Osteoblast (primary cell): ENCODE data around the gene HAPLN1. TPM values are rescaled to one million over a fixed set of nuclear protein-coding genes. Genes with fewer than 3 reads are reported as not detected.

Experiments used
- DNase-seq: peaks from one replicate; pipeline ENCODE4 v3.0.0; 2011; ENCODE audit warnings: low spot score, mixed read lengths; ENCODE audit not compliant: insufficient read length; ENCODE audit errors: missing footprints
- H2AFZ ChIP-seq: 2 replicates; pipeline ENCODE4 v1.6.0; 2011; ENCODE audit warnings: mild to moderate bottlenecking, low read length
- H3K27ac ChIP-seq: 2 replicates; pipeline ENCODE4 v1.5.1; 2011; ENCODE audit warnings: mild to moderate bottlenecking, low read depth, low read length, moderate library complexity
- H3K27me3 ChIP-seq: 2 replicates; pipeline ENCODE4 v1.6.0; 2012; ENCODE audit warnings: mild to moderate bottlenecking, control low read depth, inconsistent platforms, low read length, moderate library complexity; ENCODE audit not compliant: insufficient read depth
- H3K36me3 ChIP-seq: 2 replicates; pipeline ENCODE4 v1.5.1; 2011; ENCODE audit warnings: mild to moderate bottlenecking, low read length, control low read depth, moderate library complexity; ENCODE audit not compliant: insufficient read depth
- H3K4me1 ChIP-seq: 2 replicates; pipeline ENCODE4 v1.5.1; 2011; ENCODE audit warnings: mild to moderate bottlenecking, low read length, control low read depth, moderate library complexity; ENCODE audit not compliant: insufficient read depth
- H3K4me2 ChIP-seq: 2 replicates; pipeline ENCODE4 v1.6.0; 2011; ENCODE audit warnings: mild to moderate bottlenecking, low read length; ENCODE audit not compliant: insufficient read depth
- H3K4me3 ChIP-seq: fragments of 200-600 bp; sonication (generic); 3 replicates; pipeline ENCODE4 v1.5.1; 2012; ENCODE audit warnings: mild to moderate bottlenecking, low read length, inconsistent platforms; ENCODE audit not compliant: insufficient read depth
- H3K79me2 ChIP-seq: 2 replicates; pipeline ENCODE4 v1.6.0; 2012; ENCODE audit warnings: mild to moderate bottlenecking, low read length, control low read depth, inconsistent platforms; ENCODE audit not compliant: insufficient read depth
- H3K9me3 ChIP-seq: 2 replicates; pipeline ENCODE4 v1.5.1; 2011; ENCODE audit warnings: low read depth, low read length, control low read depth
- H4K20me1 ChIP-seq: 2 replicates; pipeline ENCODE4 v1.6.0; 2012; ENCODE audit warnings: mild to moderate bottlenecking, low read length, control low read depth; ENCODE audit not compliant: insufficient read depth
- CTCF ChIP-seq: IDR thresholded peaks from 2 replicates; pipeline ENCODE4 v1.5.1; 2011; ENCODE audit warnings: mild to moderate bottlenecking, low read depth, low read length, moderate library complexity; ENCODE audit errors: extremely low read depth
- total RNA-seq: library from RNA; depleted of rRNA; stranded (reverse); fragments of >200 nt; gene quantifications from 2 replicates; pipeline ENCODE4 v1.2.3, GENCODE V29; 2012

HAPLN1 gene
- total RNA-seq, 1 donor, result 18.8 TPM

GRCh38 chr5:83636156-83636555 is 84.5 kb downstream of the HAPLN1 start:
- H2AFZ ChIP-seq, result peak overlapping the region; percentile 51
- H3K4me2 ChIP-seq, result peak overlapping the region; percentile 49
- no peaks in the 10 kb centered on the region for H3K79me2 ChIP-seq
- no peaks in the 10 kb centered on the region for H3K9me3 ChIP-seq
- H3K27me3 ChIP-seq, result no peaks in the 10 kb centered on the region
- H4K20me1 ChIP-seq, result no peaks in the 10 kb centered on the region
- peak; percentile 58 for DNase-seq
- no peaks in the 10 kb centered on the region for H3K36me3 ChIP-seq
- TF ChIP-seq CTCF, result no peak
- peaks cover 3% of the 10 kb centered on the region for H3K4me1 ChIP-seq
- H3K4me3 ChIP-seq, result no peak overlapping the region
- no peak overlapping the region for H3K27ac ChIP-seq

DNA sequence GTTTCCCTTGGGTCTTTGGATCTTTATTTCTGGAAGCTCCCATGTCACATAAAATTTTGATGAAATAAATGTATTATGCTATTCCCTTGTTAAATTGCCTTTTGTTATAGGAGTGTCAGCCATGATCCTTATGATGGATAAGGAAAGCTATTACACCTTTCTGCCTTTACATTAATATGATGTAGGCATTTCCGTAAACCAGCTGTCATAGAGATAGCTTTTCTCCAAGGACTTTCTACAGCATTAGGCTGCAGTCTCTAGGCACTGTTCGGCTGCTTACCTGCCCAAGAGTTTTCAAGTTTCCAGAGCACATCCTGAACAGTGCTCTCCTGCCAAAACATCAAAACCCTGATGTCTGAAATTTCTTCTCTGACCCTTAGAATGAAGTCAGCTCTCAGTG is 87.4 kb downstream of the HAPLN1 start:
- no peak for DNase-seq
- Histone ChIP-seq H3K79me2 (no peaks in the 10 kb centered on the region), H3K4me3 (no peak overlapping the region), H3K27ac (no peak overlapping the region), H3K27me3 (no peaks in the 10 kb centered on the region), H3K4me1 (peaks cover 3% of the 10 kb centered on the region), H3K36me3 (no peaks in the 10 kb centered on the region), H2AFZ (no peak overlapping the region), H3K9me3 (no peaks in the 10 kb centered on the region), H3K4me2 (no peak overlapping the region), H4K20me1 (no peaks in the 10 kb centered on the region)
- no peak for TF ChIP-seq CTCF

DNA sequence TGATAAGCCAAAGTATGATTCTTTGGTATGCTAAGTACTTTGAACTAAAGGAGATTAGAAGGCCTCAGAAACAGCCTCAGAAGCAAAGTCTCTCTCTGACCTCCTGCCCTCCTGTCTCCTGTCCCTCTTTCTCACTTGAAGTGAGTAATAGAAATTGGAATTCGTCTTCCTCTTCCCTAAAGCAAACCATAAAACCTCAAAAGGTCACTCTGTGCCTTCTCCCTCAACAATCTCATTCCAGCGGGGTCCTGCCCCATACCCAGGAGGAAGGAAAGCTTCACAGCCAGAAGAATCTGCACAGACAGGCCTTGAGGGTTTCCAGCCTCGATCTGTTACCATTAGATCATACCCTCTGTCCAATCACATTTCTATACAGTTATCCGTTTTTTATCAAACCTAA is 87.8 kb downstream of the HAPLN1 start:
- Histone ChIP-seq H3K4me2 (no peak overlapping the region), H2AFZ (no peak overlapping the region), H3K4me1 (peaks cover 3% of the 10 kb centered on the region), H4K20me1 (no peaks in the 10 kb centered on the region), H3K79me2 (no peaks in the 10 kb centered on the region), H3K36me3 (no peaks in the 10 kb centered on the region), H3K27me3 (no peaks in the 10 kb centered on the region), H3K27ac (no peak overlapping the region), H3K9me3 (no peaks in the 10 kb centered on the region), H3K4me3 (no peak overlapping the region)
- peak; percentile 69 for DNase-seq
- no peak for TF ChIP-seq CTCF

DNA sequence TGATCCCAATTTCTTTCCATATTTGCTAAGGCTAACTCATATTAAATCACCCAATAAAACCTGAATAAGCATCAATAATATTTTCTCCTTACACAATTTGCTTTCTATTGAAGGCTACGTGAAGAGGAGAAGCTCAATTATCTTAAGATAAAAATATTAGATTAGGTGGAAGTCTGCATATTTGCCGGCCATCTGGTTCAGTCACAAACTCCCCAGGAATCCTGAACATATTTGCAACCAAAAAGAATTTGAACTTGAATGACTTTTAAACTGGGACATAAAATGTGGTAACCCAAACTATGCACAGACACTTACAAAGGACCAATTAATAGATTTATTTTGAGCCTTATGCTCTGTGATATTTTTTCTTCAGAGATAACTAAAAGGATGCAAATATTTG is 92.3 kb downstream of the HAPLN1 start:
- H3K4me3 ChIP-seq, result no peak overlapping the region
- H2AFZ ChIP-seq, result no peak overlapping the region
- no peak for DNase-seq
- no peaks in the 10 kb centered on the region for H3K36me3 ChIP-seq
- no peak overlapping the region for H3K27ac ChIP-seq
- no peaks in the 10 kb centered on the region for H4K20me1 ChIP-seq
- TF ChIP-seq CTCF, result no peak
- H3K9me3 ChIP-seq, result no peaks in the 10 kb centered on the region
- H3K4me1 ChIP-seq, result peaks cover 3% of the 10 kb centered on the region
- H3K27me3 ChIP-seq, result no peaks in the 10 kb centered on the region
- H3K4me2 ChIP-seq, result no peak overlapping the region
- H3K79me2 ChIP-seq, result no peaks in the 10 kb centered on the region
